ENCODE results near the gene GNAT2.

Gene GNAT2

DNA sequence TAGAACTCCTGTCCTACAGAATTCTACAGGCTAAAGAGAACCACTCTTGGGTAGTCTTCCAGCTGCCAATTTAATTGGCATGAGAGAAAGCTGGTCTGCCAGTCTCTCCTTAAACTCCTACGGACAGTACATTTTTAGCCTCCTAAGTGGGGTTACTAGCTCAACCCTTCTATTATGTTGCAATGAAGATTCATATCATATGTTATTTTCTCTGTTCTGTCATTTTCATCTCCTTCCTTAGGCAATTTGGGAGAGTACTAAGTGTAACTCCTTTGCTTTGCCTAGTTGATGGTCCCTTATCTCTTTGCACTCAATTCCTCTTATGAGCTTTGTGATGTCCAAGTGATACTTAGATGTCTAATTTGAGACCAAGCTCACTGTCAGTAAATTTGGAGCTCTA lies 14.0 kb downstream of the GNAT2 start:
- no peak for DNase-seq

GRCh38 chr1:109603229-109603628 lies 16.2 kb downstream of the GNAT2 start:
- DNase-seq, result no peak

- DNase-seq, result peak; percentile 65
Measured at GRCh38 chr1:109598655-109599054, 20.8 kb downstream of the GNAT2 start.

GRCh38 chr1:109598156-109598555 lies 21.3 kb downstream of the GNAT2 start:
- no peak for DNase-seq

DNA sequence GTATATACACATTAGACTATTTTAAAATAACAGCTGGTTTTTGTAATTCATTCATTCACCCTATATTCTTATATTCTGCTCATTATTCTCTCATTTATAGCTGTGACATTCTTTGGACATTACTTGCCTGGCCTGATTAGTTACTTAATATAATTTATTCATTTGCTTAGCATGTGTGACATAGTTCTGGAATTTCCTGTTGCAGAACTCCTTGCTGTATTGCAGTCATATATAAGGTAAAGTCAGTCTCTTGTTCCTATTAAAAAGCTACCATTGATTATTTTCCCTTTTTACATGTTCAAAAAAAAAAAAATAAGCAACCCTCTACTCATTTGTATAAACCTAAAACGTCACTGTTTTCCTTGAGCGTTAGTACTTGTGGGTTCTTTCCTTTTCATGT lies 23.9 kb downstream of the GNAT2 start:
- no peak for DNase-seq

- DNase-seq, result no peak
Measured at GRCh38 chr1:109592916-109593315, 26.5 kb downstream of the GNAT2 start.

- no peak for DNase-seq
Measured at GRCh38 chr1:109589679-109590078, 29.7 kb downstream of the GNAT2 start.

GRCh38 chr1:109589177-109589576 lies 30.2 kb downstream of the GNAT2 start:
- no peak for DNase-seq

GRCh38 chr1:109586055-109586454 lies 33.4 kb downstream of the GNAT2 start:
- no peak for DNase-seq

DNA sequence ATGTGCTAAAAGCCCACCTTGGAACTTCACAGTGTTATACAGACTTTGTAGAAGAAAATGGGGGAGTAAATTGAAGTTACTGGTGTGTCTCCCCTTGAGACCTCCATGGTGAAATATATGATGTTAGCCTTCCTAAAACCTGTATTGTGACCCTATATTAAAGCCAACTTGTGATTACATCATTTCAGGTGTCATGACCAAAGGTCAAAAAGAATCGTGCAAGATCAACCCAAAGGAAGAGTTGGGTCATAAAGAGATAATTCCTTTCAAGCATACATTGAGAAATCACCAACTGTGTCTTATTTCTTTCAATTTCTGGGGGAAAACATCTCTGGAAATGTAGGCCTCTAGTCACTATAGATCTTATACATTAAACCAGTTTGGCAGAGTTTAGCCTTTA lies 34.6 kb downstream of the GNAT2 start:
- no peak for DNase-seq

- DNase-seq, result no peak
Measured at GRCh38 chr1:109582021-109582420, 37.4 kb downstream of the GNAT2 start.

GRCh38 chr1:109579491-109579890 lies 39.9 kb downstream of the GNAT2 start:
- no peak for DNase-seq

DNA sequence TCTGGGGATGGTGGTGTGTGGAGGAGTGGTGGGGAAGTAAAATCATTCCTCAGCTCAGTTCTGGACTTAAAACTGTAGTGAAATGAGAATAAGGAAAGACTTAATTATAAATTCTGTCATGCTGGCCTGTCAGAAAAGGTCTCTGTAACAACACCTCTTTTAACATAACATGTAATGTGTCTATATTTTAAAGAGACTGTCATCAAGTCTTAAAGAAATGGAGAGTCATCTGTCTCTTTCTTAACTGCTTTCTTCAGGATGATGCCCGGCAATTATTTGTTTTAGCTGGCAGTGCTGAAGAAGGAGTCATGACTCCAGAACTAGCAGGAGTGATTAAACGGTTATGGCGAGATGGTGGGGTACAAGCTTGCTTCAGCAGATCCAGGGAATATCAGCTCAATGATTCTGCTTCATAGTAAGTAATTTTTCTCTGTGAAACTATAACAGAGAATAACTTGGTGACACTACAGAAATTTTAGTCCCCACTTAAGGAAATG lies 40.4 kb downstream of the GNAT2 start:
- DNase-seq, result no peak

- no peak for DNase-seq
Measured at GRCh38 chr1:109573785-109574184, 45.6 kb downstream of the GNAT2 start.

DNA sequence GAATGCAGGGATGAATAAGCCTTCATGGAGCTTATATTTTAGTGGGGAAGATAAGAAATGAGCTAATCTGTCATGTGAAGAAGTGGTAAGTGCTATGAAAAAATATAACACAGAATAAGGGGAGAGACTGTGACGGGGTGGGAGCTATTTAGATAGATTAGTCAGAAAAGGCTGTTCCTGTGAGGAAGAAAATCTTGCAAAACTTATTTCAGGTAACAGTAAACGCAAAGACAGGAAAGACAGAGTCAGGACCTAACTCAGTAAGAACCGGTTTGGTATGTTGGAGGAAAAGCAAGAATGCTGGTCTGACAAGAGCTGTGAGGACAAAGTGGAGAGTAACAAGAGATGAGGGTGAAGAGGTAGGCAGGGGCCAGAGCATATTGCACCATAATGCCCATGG lies 49.0 kb downstream of the GNAT2 start:
- DNase-seq, result no peak

DNA sequence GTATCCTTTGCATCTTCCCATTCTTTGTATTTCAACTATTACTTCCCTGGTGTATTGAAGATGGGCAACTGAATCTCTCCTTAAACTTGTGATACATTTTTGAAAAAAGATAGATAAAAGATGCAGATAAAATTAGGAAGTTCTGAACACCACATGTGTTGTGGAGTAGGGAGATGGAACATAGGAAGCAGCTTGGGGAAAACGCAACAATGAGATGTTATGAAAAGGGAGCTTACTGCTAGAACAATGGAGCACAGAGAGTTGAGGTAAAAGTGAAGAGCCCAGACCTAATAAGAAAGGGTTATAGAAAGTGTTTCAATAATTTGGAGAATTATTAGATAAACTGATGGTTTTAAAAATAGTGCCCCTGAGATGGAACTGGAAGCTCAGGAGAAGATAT lies 50.1 kb downstream of the GNAT2 start:
- DNase-seq, result no peak

- no peak for DNase-seq
Measured at GRCh38 chr1:109567877-109568672, 51.3 kb downstream of the GNAT2 start.

GRCh38 chr1:109566982-109567381 lies 52.4 kb downstream of the GNAT2 start:
- DNase-seq, result no peak

GRCh38 chr1:109565241-109565640 lies 54.2 kb downstream of the GNAT2 start:
- DNase-seq, result no peak

GRCh38 chr1:109564194-109564878 lies 55.1 kb downstream of the GNAT2 start:
- DNase-seq, result no peak

DNA sequence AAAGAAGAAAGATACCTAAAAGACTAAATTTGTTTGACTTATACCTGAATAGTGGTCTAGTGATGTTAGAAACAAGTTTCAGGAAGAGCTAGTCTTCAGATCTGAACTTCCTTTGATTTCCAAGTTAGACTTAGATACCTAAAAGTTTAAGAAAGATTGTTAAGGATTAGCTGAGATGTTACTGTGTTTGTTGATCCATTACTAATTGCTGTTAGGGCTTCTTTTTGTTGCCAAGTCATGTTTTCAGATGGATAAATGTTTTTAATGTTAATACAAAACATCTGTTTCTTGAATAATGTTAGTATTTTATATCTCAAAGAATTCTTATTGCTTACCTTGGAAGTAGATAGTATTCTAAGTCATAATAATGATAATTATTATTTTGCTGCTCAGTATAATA lies 59.4 kb downstream of the GNAT2 start:
- DNase-seq, result no peak

- no peak for DNase-seq
Measured at GRCh38 chr1:109557520-109557919, 61.9 kb downstream of the GNAT2 start.

DNA sequence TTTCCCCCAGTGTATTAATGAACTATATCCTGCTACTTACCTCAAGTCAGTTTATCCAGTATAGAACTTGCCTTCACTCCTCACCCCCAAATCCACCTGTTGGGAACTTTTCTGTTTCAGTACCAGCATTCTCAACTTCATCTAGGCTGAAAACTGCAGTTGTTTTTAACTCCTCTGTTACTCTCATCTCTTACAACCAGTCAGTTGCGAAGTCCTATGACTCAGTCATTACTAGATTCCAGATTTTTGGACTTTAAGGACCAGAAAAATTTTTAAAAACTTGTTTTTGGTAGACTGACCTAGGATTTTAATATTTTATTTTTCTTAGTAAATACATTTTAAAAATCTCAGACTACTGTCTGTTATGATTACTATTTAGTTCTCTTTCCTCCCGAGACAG lies 62.9 kb downstream of the GNAT2 start:
- DNase-seq, result no peak

Measured in NCI-H82 (cell line).